Activated CD4-positive, alpha-beta T cell treated with anti-CD3 and anti-CD28 coated beads, Interleukin-2, amount 50 U/mL, for 16 hours (primary cell): ENCODE data around the gene ETDC.
"Not testable (repeated sequence)": the region's sequence is repeated elsewhere in the genome, so short reads cannot be mapped to it uniquely, and the experiment has no call there.

Source experiments
- DNase-seq: peaks from one replicate; pipeline ENCODE4 v3.0.0-alpha.2; 2020

ETDC gene

DNA sequence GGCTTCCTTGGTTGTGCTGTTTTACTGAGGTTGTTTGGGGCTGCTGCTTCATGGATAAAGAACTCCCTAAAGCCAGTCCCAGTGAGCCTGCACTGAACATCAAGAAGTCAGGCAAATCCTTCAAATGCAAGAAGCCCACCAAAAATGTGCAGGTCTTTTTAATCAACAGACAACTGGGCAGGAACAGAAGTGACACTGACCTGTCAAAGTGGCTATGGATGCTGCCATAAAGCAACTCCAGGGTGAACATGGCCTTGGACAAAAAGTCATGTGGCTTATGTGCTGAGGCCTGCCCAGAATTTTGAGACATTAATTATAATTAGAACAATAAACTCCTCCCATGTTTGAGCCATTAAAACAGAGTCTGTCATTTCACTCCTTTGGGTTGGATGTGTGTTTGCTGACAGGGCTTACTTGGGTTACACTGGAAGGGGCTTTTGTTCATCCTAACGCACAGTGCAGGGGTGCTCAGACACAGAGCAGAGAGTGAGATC is at the start of gene ETDC:
ETDC (plus strand) TSS at position 51 of the 494 bp plus-strand sequence; CDS start at position 51, 0 bp downstream.
- DNase-seq = no peak

DNA sequence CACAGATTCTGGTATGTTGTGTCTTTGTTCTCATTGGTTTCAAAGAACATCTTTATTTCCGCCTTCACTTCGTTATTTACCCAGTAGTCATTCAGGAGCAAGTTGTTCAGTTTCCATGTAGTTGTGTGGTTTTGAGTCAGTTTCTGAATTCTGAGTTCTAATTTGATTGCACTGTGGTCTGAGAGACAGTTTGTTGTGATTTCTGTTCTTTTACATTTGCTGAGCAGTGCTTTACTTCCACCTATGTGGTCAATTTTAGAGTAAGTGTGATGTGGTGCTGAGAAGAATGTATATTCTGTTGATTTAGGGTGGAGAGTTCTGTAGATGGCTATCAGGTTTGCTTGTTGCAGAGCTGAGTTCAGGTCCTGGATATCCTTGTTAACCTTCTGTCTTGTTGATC is 48.3 kb upstream of the ETDC start:
- peak; percentile 42 for DNase-seq

- not testable (repeated sequence) for DNase-seq
These were observed 45.9 kb upstream of the ETDC start for GRCh38 chrX:135263376-135263775.

- no peak for DNase-seq
These were observed 45.1 kb upstream of the ETDC start for GRCh38 chrX:135264206-135264605.

GRCh38 chrX:135273162-135273561 is 36.1 kb upstream of the ETDC start:
- no peak for DNase-seq

GRCh38 chrX:135275973-135276372 is 33.3 kb upstream of the ETDC start:
- no peak for DNase-seq

DNA sequence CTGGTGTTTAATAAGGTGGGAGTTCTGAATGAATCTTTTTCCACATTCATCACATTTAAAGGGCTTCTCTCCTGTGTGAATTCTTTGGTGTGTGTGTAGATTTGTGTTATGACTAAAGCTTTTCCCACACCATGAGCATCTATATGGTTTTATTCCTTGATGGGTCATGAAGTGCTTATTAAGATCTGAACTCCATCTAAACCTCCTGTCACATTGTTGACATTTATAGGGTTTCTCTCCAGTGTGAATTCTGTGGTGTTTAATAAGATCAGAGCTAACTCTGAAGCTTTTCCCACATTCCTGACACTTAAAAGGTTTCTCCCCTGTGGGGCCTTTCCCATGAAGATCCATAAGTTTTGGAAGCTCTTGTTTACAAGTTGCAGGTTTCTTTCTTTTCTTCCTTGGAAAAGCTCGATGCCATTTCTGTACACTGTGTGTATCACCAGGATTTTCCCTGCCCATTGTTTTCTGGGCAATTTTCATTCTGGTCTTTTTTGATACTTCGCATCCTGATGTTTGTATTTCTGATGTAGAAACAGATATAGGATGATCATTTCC is 21.9 kb upstream of the ETDC start:
- DNase-seq = no peak

GRCh38 chrX:135295238-135295943 is 13.9 kb upstream of the ETDC start:
- DNase-seq = peak; percentile 48

GRCh38 chrX:135295944-135296305 is 13.4 kb upstream of the ETDC start:
- no peak for DNase-seq

- no peak for DNase-seq
These were observed 6.9 kb upstream of the ETDC start for GRCh38 chrX:135302269-135302873.

DNA sequence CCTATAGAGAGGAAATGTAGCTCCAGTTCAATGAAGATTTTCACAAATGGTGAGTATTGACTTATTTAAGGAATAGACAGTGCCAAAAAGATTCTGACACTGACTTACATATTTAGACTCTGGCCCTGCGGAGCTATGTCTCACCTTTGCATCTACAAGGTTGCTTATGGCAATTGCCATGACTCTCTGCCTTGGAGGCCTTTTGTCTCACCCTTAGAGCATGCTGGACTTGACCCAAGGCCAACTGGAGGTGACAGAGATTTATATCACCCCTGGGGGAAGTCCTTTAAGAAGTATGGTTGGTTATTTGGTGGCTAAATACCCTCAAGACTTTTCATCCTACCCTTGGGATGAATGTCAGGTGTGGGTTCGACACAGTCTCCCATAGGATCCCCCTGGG is 4.5 kb upstream of the ETDC start:
- no peak for DNase-seq

GRCh38 chrX:135307171-135307570 is 2.1 kb upstream of the ETDC start:
- DNase-seq = no peak

GRCh38 chrX:135308345-135308855 is 880 bp upstream of the ETDC start:
- no peak for DNase-seq

DNA sequence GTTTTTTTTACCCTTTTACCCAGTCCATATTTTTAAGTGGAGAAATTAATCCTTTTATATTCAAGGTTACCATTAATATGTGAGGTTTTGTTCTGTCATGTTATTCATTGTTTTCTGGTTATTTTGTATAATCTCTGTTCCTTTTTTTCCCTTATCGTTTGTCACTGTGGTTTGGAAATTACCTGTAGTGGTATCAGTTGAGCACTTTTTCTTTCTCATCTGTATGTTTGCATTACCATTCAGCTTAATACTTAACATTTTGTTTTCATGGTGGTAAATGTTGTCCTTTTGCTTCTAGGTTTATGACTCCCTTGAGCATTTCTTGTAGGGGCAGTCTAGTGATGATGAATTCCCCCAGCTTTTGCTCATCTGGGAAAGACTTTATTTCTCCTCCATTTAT is 6.6 kb downstream of the ETDC start:
- DNase-seq = no peak

- DNase-seq = no peak
These were observed 15.2 kb downstream of the ETDC start for GRCh38 chrX:135324463-135324862.

DNA sequence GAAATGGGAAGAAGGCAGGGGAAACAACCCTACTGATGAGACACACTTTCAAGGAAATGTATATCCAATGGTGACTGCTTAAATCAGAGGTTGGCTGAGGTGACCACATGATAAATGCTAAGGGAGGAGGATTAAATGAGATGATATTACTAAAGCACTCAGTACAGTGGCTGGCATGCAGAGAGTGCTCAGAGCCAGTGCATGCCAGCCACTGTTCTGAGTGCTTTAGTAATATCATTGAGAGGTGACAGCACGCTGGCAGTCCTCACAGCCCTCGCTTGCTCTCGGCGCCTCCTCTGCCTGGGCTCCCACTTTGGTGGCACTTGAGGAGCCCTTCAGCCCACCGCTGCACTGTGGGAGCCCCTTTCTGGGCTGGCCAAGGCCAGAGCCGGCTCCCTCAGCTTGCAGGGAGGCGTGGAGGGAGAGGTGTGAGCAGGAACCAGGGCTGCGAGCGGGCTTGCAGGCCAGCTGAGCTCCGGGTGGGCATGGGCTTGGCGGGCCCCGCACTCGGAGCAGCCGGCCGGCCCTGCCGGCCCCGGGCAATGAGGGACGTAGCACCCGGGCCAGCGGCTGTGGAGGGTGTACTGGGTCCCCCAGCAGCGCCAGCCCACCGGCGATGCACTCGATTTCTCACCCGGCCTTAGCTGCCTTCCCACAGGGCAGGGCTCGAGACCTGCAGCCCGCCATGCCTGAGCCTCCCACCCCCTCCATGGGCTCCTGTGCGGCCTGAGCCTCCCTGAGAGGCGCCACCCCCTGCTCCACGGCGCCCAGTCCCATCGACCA is 15.9 kb downstream of the ETDC start:
- DNase-seq = not testable (repeated sequence)

GRCh38 chrX:135327299-135327698 is 18.0 kb downstream of the ETDC start:
- DNase-seq = no peak

DNA sequence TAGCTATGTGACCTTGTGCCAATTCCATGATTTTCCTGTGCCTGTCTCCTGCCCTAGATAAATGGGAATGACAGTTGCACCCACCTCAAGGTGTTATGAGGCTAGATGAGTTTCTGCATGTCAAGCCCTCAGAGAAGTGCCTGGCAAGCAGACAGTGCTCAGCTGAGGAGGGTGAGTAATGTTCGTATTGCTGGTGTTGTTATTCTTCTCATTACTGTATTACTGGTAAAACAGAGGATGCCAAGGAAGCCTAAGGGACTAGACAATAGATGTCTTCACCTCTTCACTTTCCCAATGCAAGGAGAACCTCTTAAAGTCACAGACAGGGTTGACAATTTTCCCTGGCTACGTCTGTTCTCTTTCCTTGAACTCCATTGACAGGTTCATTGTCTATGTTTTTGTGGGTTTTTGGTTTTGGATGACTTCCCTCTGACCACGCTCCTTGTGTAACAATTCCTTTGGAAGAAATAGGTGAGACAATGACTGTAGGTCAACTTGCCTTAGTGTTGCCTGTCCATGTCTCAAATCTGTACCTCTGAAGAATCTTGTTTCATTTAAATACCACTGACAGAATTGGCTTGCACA is 19.2 kb downstream of the ETDC start:
- DNase-seq = no peak

- DNase-seq = no peak
These were observed 21.4 kb downstream of the ETDC start for GRCh38 chrX:135330706-135331105.

DNA sequence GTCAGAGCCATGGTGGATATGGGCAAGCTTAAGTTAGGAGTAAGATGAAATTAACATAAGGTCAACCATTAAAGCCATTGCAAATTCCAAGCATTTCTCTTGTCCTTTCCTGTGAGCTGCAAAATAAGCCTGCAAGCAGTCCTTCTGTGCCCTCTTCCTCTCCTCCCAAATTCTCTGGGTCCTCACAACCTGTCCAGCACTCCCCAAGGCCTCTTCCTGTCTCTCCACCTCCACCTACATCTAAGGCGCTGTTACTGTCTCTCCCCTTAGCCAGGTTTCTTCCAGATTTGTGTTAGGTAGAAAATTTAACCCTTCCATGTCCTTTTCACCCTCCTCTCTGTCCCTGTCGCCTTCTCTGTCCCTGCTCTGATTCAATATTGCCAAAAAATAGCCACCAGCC is 22.2 kb downstream of the ETDC start:
- DNase-seq = no peak

GRCh38 chrX:135340831-135341230 is 31.6 kb downstream of the ETDC start:
- no peak for DNase-seq

- DNase-seq = peak; percentile 20
These were observed 35.9 kb downstream of the ETDC start for GRCh38 chrX:135345107-135345589.

DNA sequence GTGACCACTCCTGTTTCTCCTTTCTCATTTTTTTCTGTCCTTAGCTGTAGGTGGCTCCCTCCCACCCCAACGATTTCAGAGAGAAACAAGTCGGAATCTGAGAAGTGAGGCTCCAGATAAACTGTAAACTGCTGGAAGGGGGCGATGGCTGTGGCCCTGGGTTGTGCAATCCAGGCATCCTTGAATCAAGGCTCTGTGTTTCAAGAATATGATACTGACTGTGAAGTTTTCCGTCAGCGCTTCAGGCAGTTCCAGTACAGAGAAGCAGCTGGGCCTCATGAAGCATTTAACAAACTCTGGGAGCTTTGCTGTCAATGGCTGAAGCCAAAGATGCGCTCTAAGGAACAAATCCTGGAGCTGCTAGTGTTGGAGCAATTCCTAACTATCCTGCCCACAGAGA is 37.7 kb downstream of the ETDC start:
- no peak for DNase-seq
